Esophagus squamous epithelium (tissue), 5 donors: ENCODE measurements around the gene GIMAP6. TPM values are rescaled to one million over a fixed set of nuclear protein-coding genes. Genes with fewer than 3 reads are reported as not detected.
"Not testable (repeated sequence)": the region's sequence is repeated elsewhere in the genome, so short reads cannot be mapped to it uniquely, and the experiment has no call there.

ENCODE experiments used
- DNase-seq: peaks from one replicate; lab custom pipeline; 2025; lab: John Stamatoyannopoulos, UW
- H3K27ac ChIP-seq, 4 donors: fragments of 200-600 bp; sonication (generic); one replicate each; pipeline ENCODE4 v1.5.1; 2016 to 2019; ENCODE audit warnings: mild to moderate bottlenecking in 1 of 4
- H3K27me3 ChIP-seq, 4 donors: fragments of 200-600 bp; sonication (generic); 1 replicate in 3 of 4; 2 replicates in 1 of 4; pipeline versions ENCODE4 v1.5.1 to v1.6.0; 2017 to 2021; ENCODE audit warnings: antibody characterized with exemption in 1 of 4
- H3K36me3 ChIP-seq, 3 donors: fragments of 200-600 bp; sonication (generic); one replicate each; pipeline ENCODE4 v1.5.1; 2016 to 2019
- H3K4me1 ChIP-seq, 3 donors: fragments of 200-600 bp; sonication (generic); one replicate each; pipeline ENCODE4 v1.5.1; 2017 to 2019
- H3K4me3 ChIP-seq, 4 donors: fragments of 200-600 bp; sonication (generic); 1 replicate in 3 of 4; 2 replicates in 1 of 4; pipeline ENCODE4 v1.5.1; 2016 to 2019; ENCODE audit warnings: mild to moderate bottlenecking in 2 of 4, moderate library complexity in 1 of 4
- H3K9me3 ChIP-seq, 3 donors: fragments of 200-600 bp; sonication (generic); one replicate each; pipeline ENCODE4 v1.5.1; 2016 to 2019
- CTCF ChIP-seq, 6 experiments: fragments of 450-650 bp in 4 of 6; fragments of 200-600 bp in 2 of 6; sonication (generic) in 2 of 6; IDR thresholded peaks; one replicate each; pipeline ENCODE4 v1.5.1; 2016 to 2019; ENCODE audit warnings: antibody characterized with exemption in 6 of 6, mild to moderate bottlenecking in 4 of 6, moderate library complexity in 4 of 6
- POLR2A ChIP-seq, 4 donors: fragments of 450-650 bp; IDR thresholded peaks; one replicate each; pipeline ENCODE4 v1.6.1; 2017; ENCODE audit warnings: antibody characterized with exemption in 4 of 4, mild to moderate bottlenecking in 4 of 4, moderate library complexity in 3 of 4
- WGBS, 2 donors: methylation state at CpG; one replicate each; pipeline ENCODE4 v1.1.5; 2018; 5-methylcytosine and 5-hydroxymethylcytosine counted together
- intact Hi-C: fragments of 100-400 bp; cut with DNase I; formaldehyde crosslinking; loops from one replicate; pipeline ENCODE4 v1.15.0; 2022
- total RNA-seq, 4 donors: library from RNA; depleted of rRNA; stranded (reverse); fragments of >200 nt; gene quantifications; one replicate each; pipeline ENCODE4 v1.1.0, GENCODE V29; 2016
- donor health status: DM: yes; HTN: yes; CAD: no.

The GIMAP6 gene
- total RNA-seq, 4 donors from 2014 or later, result 3.1 to 30.1 (median 12.9) TPM

GRCh38 chr7:150612925-150613324 is 19.3 kb downstream of the GIMAP6 start:
- Histone ChIP-seq H3K4me3 (no peak overlapping the region), H3K4me1 (no peaks in the 10 kb centered on the region), H3K36me3 (no peaks in the 10 kb centered on the region), H3K9me3 (no peaks in the 10 kb centered on the region), H3K27ac (no peak overlapping the region), H3K27me3 (no peaks in the 10 kb centered on the region)
- TF ChIP-seq CTCF (IDR thresholded peaks at IDR 0.05) (no peak), POLR2A (IDR thresholded peaks at IDR 0.05) (no peak)
- 71 to 82% methylated on average over 2 to 3 of the region's 3 CpGs for WGBS, 2 donors
- DNase-seq, result no peak
- intact Hi-C loops, result no loop called here

GRCh38 chr7:150610233-150610632 is 22.0 kb downstream of the GIMAP6 start:
- 55 to 56% methylated on average over 1 of the region's 1 CpG for WGBS, 2 donors
- Histone ChIP-seq H3K36me3 (no peaks in the 10 kb centered on the region), H3K27ac (no peak overlapping the region), H3K4me1 (no peaks in the 10 kb centered on the region), H3K4me3 (no peak overlapping the region), H3K27me3 (no peaks in the 10 kb centered on the region), H3K9me3 (no peaks in the 10 kb centered on the region)
- no peak for DNase-seq
- intact Hi-C loops, result no loop called here
- TF ChIP-seq CTCF (IDR thresholded peaks at IDR 0.05) (no peak), POLR2A (IDR thresholded peaks at IDR 0.05) (no peak)

GRCh38 chr7:150603600-150603999 is 28.6 kb downstream of the GIMAP6 start:
- H3K36me3 ChIP-seq, H3K27ac ChIP-seq, H3K27me3 ChIP-seq, H3K9me3 ChIP-seq, intact Hi-C loops, H3K4me3 ChIP-seq, DNase-seq, H3K4me1 ChIP-seq: not testable (repeated sequence)
- WGBS, 2 donors, result 59 to 60% methylated on average over 2 of the region's 2 CpGs

- Histone ChIP-seq H3K27me3 (no peaks in the 10 kb centered on the region), H3K27ac (no peak overlapping the region), H3K9me3 (peaks cover 0 to 6% (median 0%) of the 10 kb centered on the region in 3 donors), H3K4me3 (no peak overlapping the region), H3K36me3 (no peaks in the 10 kb centered on the region), H3K4me1 (no peaks in the 10 kb centered on the region)
- intact Hi-C loops, result no loop called here
- TF ChIP-seq POLR2A (IDR thresholded peaks at IDR 0.05) (no peak), CTCF (IDR thresholded peaks at IDR 0.05) (no peak)
- DNase-seq, result no peak
- WGBS, 2 donors, result 28 to 37% methylated on average over 2 of the region's 2 CpGs
Observed at GRCh38 chr7:150595361-150595760, 36.8 kb downstream of the GIMAP6 start.

GRCh38 chr7:150594805-150595204 is 37.4 kb downstream of the GIMAP6 start:
- no peak for TF ChIP-seq POLR2A (IDR thresholded peaks at IDR 0.05)
- no peak for TF ChIP-seq CTCF (IDR thresholded peaks at IDR 0.05)

GRCh38 chr7:150587551-150587950 is 44.6 kb downstream of the GIMAP6 start:
- no peaks in the 10 kb centered on the region for H3K9me3 ChIP-seq
- intact Hi-C loops, result no loop called here
- TF ChIP-seq CTCF (IDR thresholded peaks at IDR 0.05) (no peak), POLR2A (IDR thresholded peaks at IDR 0.05) (no peak)
- no peak for DNase-seq
- H3K36me3 ChIP-seq, result no peaks in the 10 kb centered on the region
- H3K4me1 ChIP-seq, result peaks cover 0 to 8% (median 0%) of the 10 kb centered on the region in 3 donors
- H3K27me3 ChIP-seq, result no peaks in the 10 kb centered on the region
- 62 to 68% methylated on average over 1 of the region's 1 CpG for WGBS, 2 donors
- peak overlapping the region in 3 of 4 donors; percentile 51 to 72 (median 59) for H3K27ac ChIP-seq
- H3K4me3 ChIP-seq, result no peak overlapping the region

More at GRCh38 chr7:150594805-150595204, 37.4 kb downstream of the GIMAP6 start:
- intact Hi-C loops, result no loop called here
- H3K4me1 ChIP-seq, result no peaks in the 10 kb centered on the region
- no peaks in the 10 kb centered on the region for H3K27me3 ChIP-seq
- 75% methylated on average over 2 of the region's 2 CpGs; no CpG with 5 or more reads in 1 of the 2 donors for WGBS, 2 donors
- H3K27ac ChIP-seq, result no peak overlapping the region
- no peak overlapping the region for H3K4me3 ChIP-seq
- peaks cover 0 to 6% (median 0%) of the 10 kb centered on the region in 3 donors for H3K9me3 ChIP-seq
- DNase-seq, result no peak
- H3K36me3 ChIP-seq, result no peaks in the 10 kb centered on the region
